Stomach (tissue), 4 donors: ENCODE results near the gene CRADD.

Experiments used
- POLR2A ChIP-seq, 4 donors: fragments of 450-650 bp; IDR thresholded peaks; one replicate each; pipeline ENCODE4 v1.6.1; 2016; ENCODE audit warnings: antibody characterized with exemption in 4 of 4, control low read depth in 2 of 4, mild to moderate bottlenecking in 1 of 4, moderate library complexity in 1 of 4
- TF ChIP-seq, protein P1 (sequence below), 7 experiments: fragments of 450-650 bp in 4 of 7; fragments of 200-600 bp in 3 of 7; sonication (generic) in 3 of 7; IDR thresholded peaks; one replicate each; pipeline ENCODE4 v1.5.1; 2016 to 2019; ENCODE audit warnings: antibody characterized with exemption in 7 of 7, control low read depth in 2 of 7, mild to moderate bottlenecking in 1 of 7

DNA sequence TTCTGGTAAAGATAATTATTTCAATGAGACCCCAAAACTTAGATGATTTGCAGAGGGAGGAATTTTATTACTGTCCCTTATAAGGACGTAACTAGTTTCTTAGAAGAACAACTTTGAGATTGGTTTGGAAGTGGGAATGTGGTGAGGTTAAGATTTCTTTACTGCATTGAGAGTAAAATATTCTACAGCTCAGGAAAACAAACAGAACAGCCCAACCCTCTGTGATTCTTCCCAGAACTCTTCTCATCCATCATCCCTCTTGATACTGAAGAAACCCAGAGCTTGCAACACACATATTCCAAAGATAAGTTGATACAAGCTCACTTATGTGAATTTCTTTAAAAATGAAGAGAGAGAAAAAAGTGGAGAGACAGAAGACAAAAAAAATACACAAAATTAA, 234.2 kb downstream of the CRADD start:
- TF ChIP-seq POLR2A (IDR thresholded peaks at IDR 0.05): no peak
- TF ChIP-seq, protein P1, sequence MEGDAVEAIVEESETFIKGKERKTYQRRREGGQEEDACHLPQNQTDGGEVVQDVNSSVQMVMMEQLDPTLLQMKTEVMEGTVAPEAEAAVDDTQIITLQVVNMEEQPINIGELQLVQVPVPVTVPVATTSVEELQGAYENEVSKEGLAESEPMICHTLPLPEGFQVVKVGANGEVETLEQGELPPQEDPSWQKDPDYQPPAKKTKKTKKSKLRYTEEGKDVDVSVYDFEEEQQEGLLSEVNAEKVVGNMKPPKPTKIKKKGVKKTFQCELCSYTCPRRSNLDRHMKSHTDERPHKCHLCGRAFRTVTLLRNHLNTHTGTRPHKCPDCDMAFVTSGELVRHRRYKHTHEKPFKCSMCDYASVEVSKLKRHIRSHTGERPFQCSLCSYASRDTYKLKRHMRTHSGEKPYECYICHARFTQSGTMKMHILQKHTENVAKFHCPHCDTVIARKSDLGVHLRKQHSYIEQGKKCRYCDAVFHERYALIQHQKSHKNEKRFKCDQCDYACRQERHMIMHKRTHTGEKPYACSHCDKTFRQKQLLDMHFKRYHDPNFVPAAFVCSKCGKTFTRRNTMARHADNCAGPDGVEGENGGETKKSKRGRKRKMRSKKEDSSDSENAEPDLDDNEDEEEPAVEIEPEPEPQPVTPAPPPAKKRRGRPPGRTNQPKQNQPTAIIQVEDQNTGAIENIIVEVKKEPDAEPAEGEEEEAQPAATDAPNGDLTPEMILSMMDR (IDR thresholded peaks at IDR 0.05): no peak
